ENCODE results near the gene TBC1D3B. TPM values are rescaled to one million over a fixed set of nuclear protein-coding genes. Genes with fewer than 3 reads are reported as not detected.
A peak's percentile ranks its signal among the peaks of the same experiment; 100 is the strongest.

TBC1D3B gene
- total and polyA plus RNA-seq, 10 of the 15 experiments (the other 5 are each of a cell fraction or from before 2014, with no cell fraction given), result 0.67 to 8.5 (median 1.7) TPM; not detected in 2

GRCh38 chr17:36196131-36196486 lies 19.7 kb upstream of the TBC1D3B start (continued):
- TF ChIP-seq ZNF592 (IDR thresholded peaks at IDR 0.05) (no peak), SIX5 (IDR thresholded peaks at IDR 0.05; ENCODE audit: low read depth, low read length, severe bottlenecking) (no peak), NFIC (IDR thresholded peaks at IDR 0.05; ENCODE audit: low read depth, low read length) (no peak), STAT1 (conservative IDR thresholded peaks at IDR 0.05) (no peak), BCL11A (IDR thresholded peaks at IDR 0.05; ENCODE audit: low read depth, low read length) (no peak), GABPA (IDR thresholded peaks at IDR 0.05; ENCODE audit: low read depth) (no peak)

- WGBS (ENCODE audit: insufficient coverage, insufficient replicate concordance, low lambda C conversion rate, missing lambda C conversion rate), result 65% methylated on average over 8 of the region's 10 CpGs
- TF ChIP-seq POLR2AphosphoS5 (IDR thresholded peaks at IDR 0.05; ENCODE audit: low read length) (0 out of 2 replicates have a peak, but pooled peaks have one; percentile 25), ZNF217 (IDR thresholded peaks at IDR 0.05) (no peak), MLLT1 (IDR thresholded peaks at IDR 0.05) (peak; percentile 71), CEBPZ (IDR thresholded peaks at IDR 0.05; ENCODE audit: low read depth, low read length) (no peak), RB1 (IDR thresholded peaks at IDR 0.05; ENCODE audit: borderline replicate concordance) (no peak), CHD1 (IDR thresholded peaks at IDR 0.05; ENCODE audit: low read depth, low read length) (no peak)
- Histone ChIP-seq H3K9ac (ENCODE audit: control insufficient read depth, insufficient read depth, low read length) (peak overlapping the region; percentile 47; the same call in 1 of the 2 replicates), H3K4me3 (no peak overlapping the region), H3K79me2 (ENCODE audit: control insufficient read depth, insufficient read depth, low read length) (no peaks in the 10 kb centered on the region), H3K4me2 (ENCODE audit: control insufficient read depth, insufficient read depth) (0 out of 2 replicates have a peak overlapping the region, but pooled peaks have one; percentile 55), H3K36me3 (ENCODE audit: control insufficient read depth in 2 of 2, insufficient read depth in 2 of 2, low read length in 1 of 2) (no peaks in the 10 kb centered on the region), H3K4me1 (ENCODE audit: control insufficient read depth, insufficient read depth, low read length) (peaks cover 19% of the 10 kb centered on the region), H4K20me1 (ENCODE audit: control insufficient read depth, insufficient read depth) (no peaks in the 10 kb centered on the region), H2AFZ (ENCODE audit: control insufficient read depth, low read depth, low read length) (no peak overlapping the region), H3K27ac (ENCODE audit: control insufficient read depth, insufficient read depth) (peak overlapping the region; percentile 71; the same call in 1 of the 2 replicates), H3K9me3 (replicated peaks; ENCODE audit: control insufficient read depth, insufficient read depth, low read length) (no peaks in the 10 kb centered on the region), H3K27me3 (replicated peaks in 1 of 2; ENCODE audit: control insufficient read depth in 2 of 2, insufficient read depth in 2 of 2, low read length in 1 of 2) (no peaks in the 10 kb centered on the region)
- ATAC-seq (no peak), DNase-seq (ENCODE audit: low read depth, low spot score) (no peak), FAIRE-seq (no peak)
- in situ Hi-C loops (cut with MboI), result loop anchor here (5.0 kb wide), 1 partner anchor 108 kb away; no protein-coding TSS in a partner anchor
- BruUV-seq (replicated peaks), result no TSS peak
- intact Hi-C loops (cut with micrococcal nuclease; ENCODE audit: unreplicated experiment), result no loop called here
- RAD21 ChIA-PET (ENCODE audit: unreplicated experiment), result interaction anchor here (0.6 to 1.5 kb wide), 4 partner anchors 11 to 107 kb away, joined by 3 to 6 read pairs (median 4); no protein-coding TSS in a partner anchor
- SMC1A ChIA-PET (ENCODE audit: uncharacterized antibody, unreplicated experiment), result interaction anchor here (0.6 to 0.9 kb wide), 2 partner anchors 18 to 106 kb away, joined by 3 to 13 read pairs; partner anchors contain the start of gene CCL3
- CTCF ChIA-PET, result interaction anchor here (0.6 to 1.1 kb wide), 3 partner anchors 11 to 226 kb away, joined by 3 read pairs; no protein-coding TSS in a partner anchor
- POLR2A ChIA-PET, result interaction anchor here (0.6 to 1.6 kb wide), 3 partner anchors 105 to 108 kb away, joined by 3 to 5 read pairs (median 3); partner anchors contain the start of gene CCL3
Observed at GRCh38 chr17:36195434-36196130, 19.1 kb upstream of the TBC1D3B start.
